ENCODE data around the gene ZNRF1. TPM values are rescaled to one million over a fixed set of nuclear protein-coding genes. Genes with fewer than 3 reads are reported as not detected.

ZNRF1 gene
- total and polyA plus RNA-seq, 8 donors: 5.3 to 11.4 (median 7.9) TPM

GRCh38 chr16:74951681-74952080 lies 47.1 kb upstream of the ZNRF1 start:
- Histone ChIP-seq H3K27ac (no peak overlapping the region), H3K27me3 (no peaks in the 10 kb centered on the region), H3K4me1 (no peaks in the 10 kb centered on the region), H3K4me3 (no peak overlapping the region), H3K9me3 (no peaks in the 10 kb centered on the region), H3K36me3 (peaks cover 0 to 22% (median 4%) of the 10 kb centered on the region in 3 donors)
- DNase-seq: no peak
- intact Hi-C loops (cut with DNase I): no loop called here
- no peak for ATAC-seq
- no peak for FAIRE-seq
- TF ChIP-seq, protein P1, sequence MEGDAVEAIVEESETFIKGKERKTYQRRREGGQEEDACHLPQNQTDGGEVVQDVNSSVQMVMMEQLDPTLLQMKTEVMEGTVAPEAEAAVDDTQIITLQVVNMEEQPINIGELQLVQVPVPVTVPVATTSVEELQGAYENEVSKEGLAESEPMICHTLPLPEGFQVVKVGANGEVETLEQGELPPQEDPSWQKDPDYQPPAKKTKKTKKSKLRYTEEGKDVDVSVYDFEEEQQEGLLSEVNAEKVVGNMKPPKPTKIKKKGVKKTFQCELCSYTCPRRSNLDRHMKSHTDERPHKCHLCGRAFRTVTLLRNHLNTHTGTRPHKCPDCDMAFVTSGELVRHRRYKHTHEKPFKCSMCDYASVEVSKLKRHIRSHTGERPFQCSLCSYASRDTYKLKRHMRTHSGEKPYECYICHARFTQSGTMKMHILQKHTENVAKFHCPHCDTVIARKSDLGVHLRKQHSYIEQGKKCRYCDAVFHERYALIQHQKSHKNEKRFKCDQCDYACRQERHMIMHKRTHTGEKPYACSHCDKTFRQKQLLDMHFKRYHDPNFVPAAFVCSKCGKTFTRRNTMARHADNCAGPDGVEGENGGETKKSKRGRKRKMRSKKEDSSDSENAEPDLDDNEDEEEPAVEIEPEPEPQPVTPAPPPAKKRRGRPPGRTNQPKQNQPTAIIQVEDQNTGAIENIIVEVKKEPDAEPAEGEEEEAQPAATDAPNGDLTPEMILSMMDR (IDR thresholded peaks at IDR 0.05): no peak
- 61 to 66% methylated on average over 4 of the region's 4 CpGs for WGBS, 2 donors

DNA sequence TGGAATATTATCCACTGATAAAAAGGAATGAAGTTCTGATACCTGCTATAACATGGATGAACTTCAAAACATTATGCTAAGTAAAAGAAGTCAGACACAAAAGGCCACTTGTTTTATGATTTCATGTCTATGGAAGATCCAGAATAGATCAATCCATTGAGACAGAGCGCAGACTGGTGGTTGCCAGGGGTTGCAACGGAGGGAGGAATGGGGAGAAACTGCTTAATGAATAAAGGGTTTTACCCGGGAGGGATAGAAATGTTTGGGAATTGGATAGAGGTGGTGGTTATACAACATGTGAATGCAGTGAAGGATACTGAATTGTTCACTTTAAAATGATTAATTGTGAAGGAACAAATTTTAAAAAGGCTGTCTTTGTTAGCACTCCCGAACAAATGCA lies 44.1 kb upstream of the ZNRF1 start:
- H3K36me3 ChIP-seq: peaks cover 0 to 21% (median 4%) of the 10 kb centered on the region in 3 donors
- 74 to 75% methylated on average over 4 of the region's 4 CpGs for WGBS, 2 donors
- no peak for DNase-seq
- no peaks in the 10 kb centered on the region for H3K27me3 ChIP-seq
- TF ChIP-seq, protein P1 (IDR thresholded peaks at IDR 0.05): no peak
- no peaks in the 10 kb centered on the region for H3K4me1 ChIP-seq
- intact Hi-C loops (cut with DNase I): no loop called here
- H3K9me3 ChIP-seq: no peaks in the 10 kb centered on the region
- no peak overlapping the region for H3K27ac ChIP-seq
- no peak for ATAC-seq
- H3K4me3 ChIP-seq: no peak overlapping the region
- FAIRE-seq: no peak

GRCh38 chr16:74973304-74973703 lies 25.5 kb upstream of the ZNRF1 start:
- DNase-seq (peak in 1 of 6 donors; percentile 3), FAIRE-seq (no peak), ATAC-seq (no peak)
- TF ChIP-seq, protein P1 (IDR thresholded peaks at IDR 0.05): no peak
- Histone ChIP-seq H3K27ac (no peak overlapping the region), H3K36me3 (peaks cover 0 to 5% (median 0%) of the 10 kb centered on the region in 3 donors), H3K27me3 (no peaks in the 10 kb centered on the region), H3K9me3 (no peaks in the 10 kb centered on the region), H3K4me1 (no peaks in the 10 kb centered on the region), H3K4me3 (no peak overlapping the region)
- 88 to 98% methylated on average over 10 of the region's 10 CpGs for WGBS, 2 donors
- intact Hi-C loops (cut with DNase I): no loop called here

- H3K4me3 ChIP-seq: no peak overlapping the region
- WGBS, 2 donors: 74 to 96% methylated on average over 5 of the region's 5 CpGs
- no peaks in the 10 kb centered on the region for H3K27me3 ChIP-seq
- no peak overlapping the region for H3K27ac ChIP-seq
- no peak for ATAC-seq
- no peaks in the 10 kb centered on the region for H3K9me3 ChIP-seq
- FAIRE-seq: no peak
- DNase-seq: no peak
- TF ChIP-seq, protein P1 (IDR thresholded peaks at IDR 0.05): no peak
- peaks cover 0 to 5% (median 0%) of the 10 kb centered on the region in 3 donors for H3K36me3 ChIP-seq
- intact Hi-C loops (cut with DNase I): no loop called here
- no peaks in the 10 kb centered on the region for H3K4me1 ChIP-seq
Measured at GRCh38 chr16:74975591-74975990, 23.2 kb upstream of the ZNRF1 start.

DNA sequence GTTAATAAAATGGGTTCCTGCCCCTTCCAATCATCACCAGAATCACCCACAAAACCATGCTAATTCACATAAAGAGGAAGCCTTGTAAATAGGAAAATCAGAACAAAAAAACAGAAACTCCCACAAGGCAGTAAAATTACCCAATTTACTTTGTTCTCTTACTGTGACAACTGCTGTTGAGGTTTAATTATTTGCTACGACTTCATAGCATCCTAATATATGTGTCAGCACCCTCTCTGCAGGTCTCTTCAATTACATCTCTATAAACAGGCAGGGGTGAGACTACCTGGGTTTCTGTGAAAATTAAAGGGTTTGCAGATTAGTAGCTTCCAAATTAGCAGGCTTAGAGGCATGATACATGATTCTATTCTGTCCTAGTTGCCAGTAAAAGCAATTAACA lies 16.6 kb upstream of the ZNRF1 start:
- TF ChIP-seq, protein P1 (IDR thresholded peaks at IDR 0.05): no peak
- 66 to 72% methylated on average over 1 of the region's 1 CpG for WGBS, 2 donors
- no peak overlapping the region for H3K27ac ChIP-seq
- no peaks in the 10 kb centered on the region for H3K36me3 ChIP-seq
- H3K27me3 ChIP-seq: no peaks in the 10 kb centered on the region
- intact Hi-C loops (cut with DNase I): no loop called here
- no peak for ATAC-seq
- no peak overlapping the region for H3K4me3 ChIP-seq
- no peak for DNase-seq
- H3K4me1 ChIP-seq: peaks cover 0 to 3% (median 0%) of the 10 kb centered on the region in 3 donors
- no peak for FAIRE-seq
- H3K9me3 ChIP-seq: no peaks in the 10 kb centered on the region
